NT2/D1 (cell line): Measurements from ENCODE around the gene ZBTB12.

ENCODE experiments used
- SUZ12 ChIP-seq: IDR thresholded peaks from 2 replicates; pipeline ENCODE4 v1.6.1; 2011; ENCODE audit not compliant: insufficient read length, insufficient read depth; ENCODE audit errors: extremely low read depth
- YY1 ChIP-seq: IDR thresholded peaks from 2 replicates; pipeline ENCODE4 v1.6.1; 2011; ENCODE audit not compliant: insufficient read length, insufficient read depth
- ZNF274 ChIP-seq: IDR thresholded peaks from 2 replicates; pipeline ENCODE4 v1.6.1; 2011; ENCODE audit warnings: mild to moderate bottlenecking, low read depth, low read length

- TF ChIP-seq SUZ12 (no peak), YY1 (no peak), ZNF274 (no peak)
Observed at GRCh38 chr6:31874836-31875572, 26.9 kb downstream of the ZBTB12 start.
